HUES48 (cell line): ENCODE data around the gene VANGL2.

Experiments
- H3K27ac ChIP-seq: one replicate; pipeline ENCODE4 v1.7.0; 2013; ENCODE audit warnings: low read depth, low read length, inconsistent platforms
- H3K27me3 ChIP-seq: 2 replicates; pipeline ENCODE4 v1.6.1; 2013; ENCODE audit warnings: mild to moderate bottlenecking, low read length; ENCODE audit not compliant: control insufficient read depth, insufficient read depth
- H3K36me3 ChIP-seq: 2 replicates; pipeline ENCODE4 v1.6.1; 2013; ENCODE audit warnings: low read length; ENCODE audit not compliant: control insufficient read depth, insufficient read depth
- H3K4me1 ChIP-seq: 2 replicates; pipeline ENCODE4 v1.6.1; 2013; ENCODE audit warnings: mild to moderate bottlenecking, low read length; ENCODE audit not compliant: control insufficient read depth, insufficient read depth
- H3K4me3 ChIP-seq: 2 replicates; pipeline ENCODE4 v1.5.1; 2013; ENCODE audit warnings: mild to moderate bottlenecking, low read depth, low read length
- H3K9ac ChIP-seq: 2 replicates; pipeline ENCODE4 v1.6.1; 2013; ENCODE audit warnings: mild to moderate bottlenecking, low read depth, low read length, moderate library complexity
- H3K9me3 ChIP-seq: 2 replicates; pipeline ENCODE4 v1.6.1; 2013; ENCODE audit warnings: low read length; ENCODE audit not compliant: control insufficient read depth, insufficient read depth

Gene VANGL2

DNA sequence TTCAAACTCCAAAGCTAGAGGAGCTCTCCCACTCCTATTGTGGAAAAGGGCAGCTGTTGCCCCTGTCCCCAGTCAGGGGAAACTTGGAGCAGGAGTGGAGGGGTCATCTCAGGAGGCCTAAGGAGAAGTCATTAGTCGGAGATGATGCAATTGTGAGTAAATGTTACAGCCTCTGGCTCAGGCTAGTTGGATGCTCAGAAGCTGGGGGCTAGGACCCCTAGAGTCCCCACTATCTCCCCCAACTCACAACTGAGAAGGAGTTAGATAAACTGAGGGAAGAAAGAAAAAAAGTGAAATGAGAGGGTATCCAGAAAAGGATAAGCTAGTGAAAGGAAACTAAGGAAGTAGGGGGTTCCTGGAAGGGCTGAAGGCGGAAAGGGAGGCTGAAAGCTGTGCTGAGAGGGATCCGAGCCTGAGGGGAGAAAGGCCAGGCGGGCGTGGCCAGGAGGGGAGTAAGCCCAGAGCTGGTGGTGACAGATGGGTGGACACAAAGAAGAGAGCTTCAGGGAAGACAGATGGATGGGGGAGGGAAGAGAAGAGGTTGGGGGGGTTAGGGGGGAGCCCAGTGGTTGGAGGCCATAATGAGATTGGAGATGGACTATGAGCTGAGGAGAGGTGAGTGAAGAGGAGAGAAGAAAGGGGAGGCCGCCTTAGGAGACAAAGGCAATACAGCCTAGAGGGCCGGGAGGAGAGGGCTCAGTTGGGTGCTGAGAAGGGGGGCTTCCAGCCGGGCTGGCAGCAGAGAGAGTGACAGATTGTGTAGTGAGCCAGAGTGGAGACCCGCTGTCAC is 38.0 kb upstream of the VANGL2 start:
- H3K9ac ChIP-seq: no peak overlapping the region
- no peak overlapping the region for H3K4me3 ChIP-seq
- H3K9me3 ChIP-seq: no peaks in the 10 kb centered on the region
- peaks cover 26% of the 10 kb centered on the region for H3K4me1 ChIP-seq
- peak overlapping the region; percentile 61 for H3K27ac ChIP-seq
- no peaks in the 10 kb centered on the region for H3K27me3 ChIP-seq
- H3K36me3 ChIP-seq: peaks cover 35% of the 10 kb centered on the region

DNA sequence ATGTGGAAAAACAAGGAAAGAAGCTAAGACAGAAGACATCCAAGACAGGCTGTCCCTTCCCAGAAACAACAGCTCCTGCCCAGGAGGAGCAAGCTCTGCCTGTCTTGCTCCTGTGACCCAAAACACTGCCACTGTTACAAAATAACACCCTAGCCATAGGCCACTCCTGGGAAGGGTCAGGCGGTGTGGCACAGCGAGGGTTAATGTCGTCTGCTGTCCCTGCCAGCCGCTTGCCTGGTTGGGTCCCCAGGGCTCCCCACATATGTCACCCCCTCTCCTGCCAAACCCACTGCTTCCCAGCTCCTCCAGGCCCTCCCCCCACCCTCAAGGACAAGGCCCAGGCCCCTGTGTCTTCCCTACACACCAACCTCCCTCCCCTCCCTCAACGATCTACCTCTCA is 37.4 kb upstream of the VANGL2 start:
- Histone ChIP-seq H3K9ac (no peak overlapping the region), H3K27ac (peak overlapping the region; percentile 58), H3K4me3 (no peak overlapping the region), H3K36me3 (peaks cover 29% of the 10 kb centered on the region), H3K4me1 (peaks cover 26% of the 10 kb centered on the region), H3K27me3 (no peaks in the 10 kb centered on the region), H3K9me3 (no peaks in the 10 kb centered on the region)

GRCh38 chr1:160363951-160364735 is 36.2 kb upstream of the VANGL2 start:
- Histone ChIP-seq H3K9me3 (no peaks in the 10 kb centered on the region), H3K9ac (no peak overlapping the region), H3K4me3 (no peak overlapping the region), H3K27ac (no peak overlapping the region), H3K36me3 (peaks cover 20% of the 10 kb centered on the region), H3K27me3 (no peaks in the 10 kb centered on the region), H3K4me1 (peaks cover 26% of the 10 kb centered on the region)

DNA sequence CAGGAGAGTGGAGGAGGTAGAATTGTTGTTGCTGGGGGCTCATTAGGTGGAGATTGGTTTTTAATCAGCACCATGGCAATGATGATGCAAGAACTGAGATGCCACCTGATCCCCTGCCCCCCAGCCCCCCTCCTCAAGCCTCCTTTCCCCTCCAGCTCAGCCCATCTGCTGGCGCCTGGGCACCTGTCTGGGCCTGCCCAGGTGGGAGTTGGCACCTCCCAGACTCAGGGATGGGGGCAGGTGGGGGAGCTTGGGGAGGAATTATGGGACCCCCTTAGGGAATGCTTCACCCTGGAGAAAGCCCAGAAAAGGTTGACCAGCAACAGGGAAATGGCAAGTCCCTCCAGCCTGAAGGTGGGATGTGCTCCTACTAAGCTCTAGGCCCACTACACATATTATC is 35.0 kb upstream of the VANGL2 start:
- Histone ChIP-seq H3K27ac (no peak overlapping the region), H3K27me3 (no peaks in the 10 kb centered on the region), H3K4me3 (no peak overlapping the region), H3K4me1 (peaks cover 29% of the 10 kb centered on the region), H3K9ac (no peak overlapping the region), H3K36me3 (peaks cover 9% of the 10 kb centered on the region; the same call in 1 of the 2 replicates), H3K9me3 (no peaks in the 10 kb centered on the region)

DNA sequence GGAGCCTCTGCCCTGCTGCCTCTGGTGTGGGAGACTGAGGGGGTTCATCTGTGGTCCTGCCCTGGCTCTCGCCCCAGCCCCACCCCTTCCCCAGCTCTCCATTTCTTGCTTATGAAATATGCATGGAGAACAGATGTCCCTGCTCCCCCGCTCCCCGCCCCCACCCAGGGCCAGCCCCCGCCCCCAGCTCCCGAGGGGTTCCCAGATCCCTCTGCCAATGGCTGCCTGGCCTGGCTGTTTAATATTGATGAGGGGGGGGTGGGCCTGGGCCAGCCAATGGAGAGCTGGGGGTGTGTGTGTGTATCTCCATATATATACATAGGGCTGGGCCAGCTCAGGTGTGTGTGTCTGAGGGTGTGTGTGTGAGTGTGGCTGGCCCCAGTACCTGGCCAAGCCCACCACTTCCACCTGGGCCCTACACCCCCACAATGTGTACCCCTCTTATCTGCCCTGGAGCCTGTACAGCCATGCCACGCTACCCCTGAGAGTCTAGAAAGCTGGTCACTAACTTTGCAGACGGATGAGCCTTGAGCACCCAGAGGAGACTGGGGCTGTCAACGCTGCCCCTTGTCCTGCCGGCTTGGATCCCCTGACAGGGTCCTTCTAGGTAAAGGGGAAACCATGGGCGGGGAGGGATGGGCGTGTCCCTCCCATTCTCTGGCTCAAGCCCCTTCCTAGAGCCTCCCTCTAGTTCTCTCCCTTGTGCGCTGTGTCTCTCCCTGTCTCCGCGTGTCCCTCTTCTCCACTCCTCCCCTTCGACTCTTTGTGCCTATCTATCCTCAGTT is 33.4 kb upstream of the VANGL2 start, which contains the start of gene NHLH1:
Gene NHLH1, plus strand, starts transcription at position 341 of the 785 bp plus-strand sequence. CDS start 3,661 bp downstream, outside the sequence.
- Histone ChIP-seq H3K36me3 (no peaks in the 10 kb centered on the region), H3K27me3 (no peaks in the 10 kb centered on the region), H3K4me1 (peaks cover 26% of the 10 kb centered on the region), H3K4me3 (no peak within 1 kb of the TSS), H3K27ac (no peak within 1 kb of the TSS), H3K9me3 (no peaks in the 10 kb centered on the region), H3K9ac (no peak within 1 kb of the TSS)

GRCh38 chr1:160367516-160367900 is 32.9 kb upstream of the VANGL2 start:
- Histone ChIP-seq H3K27ac (no peak overlapping the region), H3K9ac (no peak overlapping the region)

DNA sequence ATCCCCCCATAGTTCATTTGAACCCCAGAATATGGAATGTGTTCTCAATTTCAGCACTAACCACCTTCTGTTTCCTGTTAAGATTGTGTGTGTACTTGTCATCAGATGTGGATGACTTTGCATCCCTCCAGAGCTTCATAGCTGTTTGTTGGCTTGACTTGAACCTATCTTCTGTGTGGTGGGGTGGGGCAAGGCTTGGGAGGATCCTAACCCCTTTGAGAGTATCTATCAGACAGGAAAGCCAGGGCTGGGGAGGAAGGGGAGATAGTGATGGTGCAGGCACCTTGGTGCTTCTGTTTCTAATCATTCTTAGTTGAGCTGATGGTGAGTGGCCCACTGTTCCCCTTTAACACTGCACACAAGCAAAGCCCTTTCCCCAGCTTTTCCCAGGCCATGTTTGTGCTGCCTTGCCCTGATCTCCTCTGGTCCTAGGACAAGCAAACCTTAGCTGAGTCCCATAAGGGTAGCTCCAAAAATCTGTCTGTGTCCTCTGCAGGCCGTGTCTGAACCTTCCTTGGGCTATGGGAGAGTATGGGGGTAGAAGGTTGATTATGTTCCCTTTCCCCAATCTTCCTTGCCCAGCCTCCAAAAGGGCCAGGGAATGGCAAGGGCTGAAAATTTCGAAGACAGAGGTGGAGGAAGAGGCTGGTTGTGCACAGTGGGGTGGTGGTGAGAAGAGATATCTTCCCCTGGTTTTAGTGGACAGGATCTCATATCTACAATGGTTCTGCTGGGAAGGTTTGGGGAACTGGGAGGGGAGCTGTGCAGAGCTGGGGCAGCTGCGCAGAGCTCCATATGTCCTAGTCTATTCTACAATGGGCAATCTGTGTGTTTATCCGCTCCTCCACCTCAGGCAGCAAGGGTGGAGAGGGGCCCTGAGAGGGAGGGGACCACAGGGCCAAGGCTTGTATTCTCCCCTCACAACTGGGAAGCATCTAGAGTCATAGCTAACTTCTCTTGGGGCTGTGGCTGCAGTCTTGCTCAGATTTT is 32.1 kb upstream of the VANGL2 start:
- H3K9me3 ChIP-seq: no peaks in the 10 kb centered on the region
- H3K9ac ChIP-seq: no peak overlapping the region

More at GRCh38 chr1:160367516-160367900, 32.9 kb upstream of the VANGL2 start:
- Histone ChIP-seq H3K27me3 (no peaks in the 10 kb centered on the region), H3K4me3 (no peak overlapping the region), H3K36me3 (no peaks in the 10 kb centered on the region), H3K4me1 (peaks cover 21% of the 10 kb centered on the region), H3K9me3 (no peaks in the 10 kb centered on the region)

DNA sequence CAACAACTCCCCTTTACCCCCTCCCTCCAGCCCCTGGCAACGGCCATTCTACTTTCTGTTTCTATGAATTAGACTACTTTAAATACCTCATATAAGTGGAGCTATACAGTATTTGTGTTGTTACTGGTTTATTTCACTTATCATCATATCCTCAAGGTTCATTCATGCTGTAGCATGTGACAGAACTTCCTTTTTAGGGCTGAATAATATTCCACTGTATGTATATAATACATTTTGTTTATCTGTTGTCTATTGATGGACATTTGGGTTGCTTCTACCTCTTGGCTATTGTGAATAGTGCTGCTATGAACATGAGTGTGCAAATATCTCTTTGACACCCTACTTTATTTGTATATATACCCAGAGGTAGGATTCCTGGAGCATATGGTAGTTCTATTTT is 31.3 kb upstream of the VANGL2 start:
- Histone ChIP-seq H3K36me3 (no peaks in the 10 kb centered on the region), H3K27ac (no peak overlapping the region), H3K9me3 (no peaks in the 10 kb centered on the region), H3K4me3 (no peak overlapping the region), H3K27me3 (no peaks in the 10 kb centered on the region), H3K9ac (no peak overlapping the region), H3K4me1 (peaks cover 8% of the 10 kb centered on the region)

More for the DNA sequence above, 32.1 kb upstream of the VANGL2 start:
- H3K4me3 ChIP-seq: no peak overlapping the region
- no peaks in the 10 kb centered on the region for H3K36me3 ChIP-seq
- H3K27me3 ChIP-seq: no peaks in the 10 kb centered on the region
- no peak overlapping the region for H3K27ac ChIP-seq
- peaks cover 14% of the 10 kb centered on the region for H3K4me1 ChIP-seq

DNA sequence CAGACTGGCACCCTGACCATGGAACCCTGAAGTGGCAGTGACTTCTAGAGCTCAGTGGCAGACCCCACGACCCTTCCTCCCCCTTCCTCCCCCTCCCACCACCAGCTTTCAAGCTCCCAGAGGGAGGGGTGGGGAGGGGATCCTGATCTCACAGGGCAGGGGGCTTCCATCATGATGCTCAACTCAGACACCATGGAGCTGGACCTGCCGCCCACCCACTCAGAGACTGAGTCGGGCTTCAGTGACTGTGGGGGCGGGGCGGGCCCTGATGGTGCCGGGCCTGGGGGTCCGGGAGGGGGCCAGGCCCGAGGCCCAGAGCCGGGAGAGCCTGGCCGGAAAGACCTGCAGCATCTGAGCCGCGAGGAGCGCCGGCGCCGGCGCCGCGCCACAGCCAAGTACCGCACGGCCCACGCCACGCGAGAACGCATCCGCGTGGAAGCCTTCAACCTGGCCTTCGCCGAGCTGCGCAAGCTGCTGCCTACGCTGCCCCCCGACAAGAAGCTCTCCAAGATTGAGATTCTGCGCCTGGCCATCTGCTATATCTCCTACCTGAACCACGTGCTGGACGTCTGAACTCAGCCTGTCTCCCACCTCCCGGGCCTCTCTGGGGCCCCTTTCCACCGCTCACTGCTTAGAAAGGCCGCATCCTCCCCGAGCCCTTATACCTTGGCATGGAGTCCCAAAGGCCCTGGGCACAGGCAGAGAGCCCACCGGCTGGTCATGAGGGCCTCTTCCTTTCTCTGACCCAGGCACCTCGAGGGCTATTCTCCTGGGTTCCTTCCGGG is 29.6 kb upstream of the VANGL2 start:
- Histone ChIP-seq H3K4me3 (no peak overlapping the region), H3K36me3 (no peaks in the 10 kb centered on the region), H3K27me3 (no peaks in the 10 kb centered on the region), H3K27ac (no peak overlapping the region), H3K9me3 (no peaks in the 10 kb centered on the region), H3K4me1 (peaks cover 23% of the 10 kb centered on the region), H3K9ac (no peak overlapping the region)
